Measurements from ENCODE around the gene CHIT1. TPM values are rescaled to one million over a fixed set of nuclear protein-coding genes. Genes with fewer than 3 reads are reported as not detected.

CHIT1 gene
- under 1 TPM; 0.41 to 0.78 TPM for total RNA-seq
- polyA plus RNA-seq, result not detected

- H3K4me3 ChIP-seq (ENCODE audit: low read length in 2 of 2), result no peak within 1 kb of the TSS
- no peaks in the 10 kb centered on the region for H3K36me3 ChIP-seq (ENCODE audit: insufficient read depth, low read length)
- no peaks in the 10 kb centered on the region for H3K4me1 Mint-ChIP-seq
- H3K27me3 ChIP-seq (ENCODE audit: insufficient read depth, low read length), result no peaks in the 10 kb centered on the region
- intact Hi-C loops (cut with micrococcal nuclease), result no loop called here
- no peaks in the 10 kb centered on the region for H3K36me3 Mint-ChIP-seq
- no peak within 1 kb of the TSS for H3K27ac ChIP-seq (ENCODE audit: low read depth, low read length)
- DNase-seq, result no peak
- POLR2A ChIA-PET (ENCODE audit: partially characterized antibody), result no interaction called here
- H3K4me3 Mint-ChIP-seq, result no peak within 1 kb of the TSS
- peaks cover 15 to 36% of the 10 kb centered on the region in 2 donors for H3K27me3 Mint-ChIP-seq
- CTCF ChIA-PET (ENCODE audit: partially characterized antibody), result no interaction called here
- H3K9me3 ChIP-seq (ENCODE audit: control insufficient read depth in 1 of 2, low read length in 2 of 2), result no peaks in the 10 kb centered on the region
- H3K27ac Mint-ChIP-seq, result no peak within 1 kb of the TSS
- peaks cover 5 to 19% (median 12%) of the 10 kb centered on the region in 8 donors for H3K9me3 Mint-ChIP-seq
- no peaks in the 10 kb centered on the region for H3K4me1 ChIP-seq (ENCODE audit: insufficient read depth, low read length)
These were observed at the start of gene CHIT1 for GRCh38 chr1:203229471-203230135. Gene CHIT1 (minus strand): TSS chr1:203229673. CDS start chr1:203229636, 37 bp downstream.

- H3K9me3 ChIP-seq (ENCODE audit: control insufficient read depth in 1 of 2, low read length in 2 of 2), result no peaks in the 10 kb centered on the region
- H3K4me1 ChIP-seq (ENCODE audit: insufficient read depth, low read length), result peaks cover 30% of the 10 kb centered on the region
- H3K27ac Mint-ChIP-seq, result peak overlapping the region in 6 of 7 donors; percentile 9 to 96 (median 86)
- CTCF ChIA-PET (ENCODE audit: partially characterized antibody), result interaction anchor here (1.3 to 17.8 kb wide), 6 partner anchors 8 to 67 kb away, joined by 5 to 921 read pairs (median 75); partner anchors contain the start of genes BTG2 and FMOD
- no peak for DNase-seq
- no peaks in the 10 kb centered on the region for H3K9me3 Mint-ChIP-seq
- H3K27me3 ChIP-seq (ENCODE audit: insufficient read depth, low read length), result no peaks in the 10 kb centered on the region
- H3K36me3 Mint-ChIP-seq, result no peaks in the 10 kb centered on the region
- H3K36me3 ChIP-seq (ENCODE audit: insufficient read depth, low read length), result no peaks in the 10 kb centered on the region
- H3K4me3 Mint-ChIP-seq, result peak overlapping the region in 5 of 8 donors; percentile 6 to 60 (median 11)
- no peak overlapping the region for H3K4me3 ChIP-seq (ENCODE audit: low read length in 2 of 2)
- peaks cover 25 to 51% (median 39%) of the 10 kb centered on the region in 4 donors for H3K4me1 Mint-ChIP-seq
- intact Hi-C loops (cut with micrococcal nuclease), result no loop called here
- POLR2A ChIA-PET (ENCODE audit: partially characterized antibody), result interaction anchor here (2.7 to 23.9 kb wide), 5 partner anchors 10 to 59 kb away, joined by 8 to 877 read pairs (median 216); partner anchors contain the start of gene BTG2
- H3K27ac ChIP-seq (ENCODE audit: low read depth, low read length), result peak overlapping the region; percentile 11
- no peaks in the 10 kb centered on the region for H3K27me3 Mint-ChIP-seq
These were observed 49.5 kb upstream of the CHIT1 start for GRCh38 chr1:203278885-203279406.

GRCh38 chr1:203278082-203278884 lies 48.8 kb upstream of the CHIT1 start:
- H3K27ac ChIP-seq (ENCODE audit: low read depth, low read length), result peak overlapping the region; percentile 11
- H3K9me3 Mint-ChIP-seq, result no peaks in the 10 kb centered on the region
- peak overlapping the region; percentile 4 to 78 (median 42) for H3K4me3 Mint-ChIP-seq
- no peaks in the 10 kb centered on the region for H3K36me3 Mint-ChIP-seq
- peaks cover 37% of the 10 kb centered on the region for H3K4me1 ChIP-seq (ENCODE audit: insufficient read depth, low read length)
- no peaks in the 10 kb centered on the region for H3K9me3 ChIP-seq (ENCODE audit: control insufficient read depth in 1 of 2, low read length in 2 of 2)
- H3K27me3 ChIP-seq (ENCODE audit: insufficient read depth, low read length), result no peaks in the 10 kb centered on the region
- ChIA-PET CTCF (ENCODE audit: partially characterized antibody) (interaction anchor here (1.3 to 17.8 kb wide), 8 partner anchors 9 to 208 kb away, joined by 3 to 921 read pairs (median 56); partner anchors contain the start of genes BTG2 and FMOD), POLR2A (ENCODE audit: partially characterized antibody) (interaction anchor here (0.8 to 23.9 kb wide), 10 partner anchors 9 to 487 kb away, joined by 3 to 877 read pairs (median 8); partner anchors contain the start of genes ATP2B4, BTG2 and LAX1)
- peak overlapping the region; percentile 60 to 96 (median 87) for H3K27ac Mint-ChIP-seq
- H3K4me1 Mint-ChIP-seq, result peaks cover 25 to 58% (median 43%) of the 10 kb centered on the region in 4 donors
- H3K36me3 ChIP-seq (ENCODE audit: insufficient read depth, low read length), result no peaks in the 10 kb centered on the region
- H3K4me3 ChIP-seq (ENCODE audit: low read length in 2 of 2), result no peak overlapping the region
- H3K27me3 Mint-ChIP-seq, result no peaks in the 10 kb centered on the region
- DNase-seq, result peak in 4 of 5 donors; percentile 27 to 57 (median 36)
- intact Hi-C loops (cut with micrococcal nuclease), result no loop called here

- H3K27ac Mint-ChIP-seq, result peak overlapping the region; percentile 60 to 96 (median 87)
- no peaks in the 10 kb centered on the region for H3K9me3 ChIP-seq (ENCODE audit: control insufficient read depth in 1 of 2, low read length in 2 of 2)
- no peaks in the 10 kb centered on the region for H3K27me3 ChIP-seq (ENCODE audit: insufficient read depth, low read length)
- peaks cover 48% of the 10 kb centered on the region for H3K4me1 ChIP-seq (ENCODE audit: insufficient read depth, low read length)
- H3K36me3 ChIP-seq (ENCODE audit: insufficient read depth, low read length), result no peaks in the 10 kb centered on the region
- intact Hi-C loops (cut with micrococcal nuclease), result no loop called here
- peak overlapping the region in 1 of 2 donors; percentile 20 for H3K4me3 ChIP-seq (ENCODE audit: low read length in 2 of 2)
- H3K27ac ChIP-seq (ENCODE audit: low read depth, low read length), result peak overlapping the region; percentile 11
- peak overlapping the region in 6 of 8 donors; percentile 4 to 78 (median 71) for H3K4me3 Mint-ChIP-seq
- ChIA-PET CTCF (ENCODE audit: partially characterized antibody) (interaction anchor here (1.0 to 17.8 kb wide), 8 partner anchors 8 to 237 kb away, joined by 3 to 921 read pairs (median 56); partner anchors contain the start of genes BTG2 and FMOD), POLR2A (ENCODE audit: partially characterized antibody) (interaction anchor here (0.8 to 23.9 kb wide), 10 partner anchors 8 to 488 kb away, joined by 3 to 877 read pairs (median 8); partner anchors contain the start of genes ATP2B4, BTG2 and LAX1)
- H3K4me1 Mint-ChIP-seq, result peaks cover 27 to 63% (median 45%) of the 10 kb centered on the region in 4 donors
- H3K9me3 Mint-ChIP-seq, result no peaks in the 10 kb centered on the region
- no peaks in the 10 kb centered on the region for H3K36me3 Mint-ChIP-seq
- H3K27me3 Mint-ChIP-seq, result no peaks in the 10 kb centered on the region
- no peak for DNase-seq
These were observed 47.6 kb upstream of the CHIT1 start for GRCh38 chr1:203276916-203277545.

GRCh38 chr1:203276408-203276807 lies 46.9 kb upstream of the CHIT1 start:
- H3K27ac Mint-ChIP-seq, result peak overlapping the region in 4 of 7 donors; percentile 60 to 91 (median 84)
- H3K9me3 Mint-ChIP-seq, result no peaks in the 10 kb centered on the region
- DNase-seq, result no peak
- ChIA-PET CTCF (ENCODE audit: partially characterized antibody) (interaction anchor here (1.0 to 17.8 kb wide), 7 partner anchors 8 to 236 kb away, joined by 4 to 921 read pairs (median 58); partner anchors contain the start of genes BTG2 and FMOD), POLR2A (ENCODE audit: partially characterized antibody) (interaction anchor here (1.9 to 23.9 kb wide), 5 partner anchors 9 to 62 kb away, joined by 8 to 877 read pairs (median 216); partner anchors contain the start of gene BTG2)
- Histone ChIP-seq H3K4me3 (ENCODE audit: low read length in 2 of 2) (no peak overlapping the region), H3K27me3 (ENCODE audit: insufficient read depth, low read length) (no peaks in the 10 kb centered on the region), H3K27ac (ENCODE audit: low read depth, low read length) (peak overlapping the region; percentile 11), H3K4me1 (ENCODE audit: insufficient read depth, low read length) (peaks cover 48% of the 10 kb centered on the region), H3K36me3 (ENCODE audit: insufficient read depth, low read length) (no peaks in the 10 kb centered on the region), H3K9me3 (ENCODE audit: control insufficient read depth in 1 of 2, low read length in 2 of 2) (no peaks in the 10 kb centered on the region)
- H3K36me3 Mint-ChIP-seq, result no peaks in the 10 kb centered on the region
- no peaks in the 10 kb centered on the region for H3K27me3 Mint-ChIP-seq
- intact Hi-C loops (cut with micrococcal nuclease), result no loop called here
- peaks cover 27 to 66% (median 50%) of the 10 kb centered on the region in 4 donors for H3K4me1 Mint-ChIP-seq
- H3K4me3 Mint-ChIP-seq, result no peak overlapping the region

GRCh38 chr1:203275656-203276272 lies 46.3 kb upstream of the CHIT1 start:
- Histone ChIP-seq H3K27me3 (ENCODE audit: insufficient read depth, low read length) (no peaks in the 10 kb centered on the region), H3K36me3 (ENCODE audit: insufficient read depth, low read length) (no peaks in the 10 kb centered on the region), H3K4me1 (ENCODE audit: insufficient read depth, low read length) (peaks cover 55% of the 10 kb centered on the region), H3K9me3 (ENCODE audit: control insufficient read depth in 1 of 2, low read length in 2 of 2) (no peaks in the 10 kb centered on the region), H3K27ac (ENCODE audit: low read depth, low read length) (no peak overlapping the region), H3K4me3 (ENCODE audit: low read length in 2 of 2) (no peak overlapping the region)
- Mint-ChIP-seq H3K4me3 (no peak overlapping the region), H3K4me1 (peaks cover 30 to 72% (median 56%) of the 10 kb centered on the region in 4 donors), H3K9me3 (no peaks in the 10 kb centered on the region), H3K27ac (peak overlapping the region in 4 of 7 donors; percentile 62 to 87 (median 75)), H3K36me3 (no peaks in the 10 kb centered on the region), H3K27me3 (no peaks in the 10 kb centered on the region)
- intact Hi-C loops (cut with micrococcal nuclease), result no loop called here
- ChIA-PET POLR2A (ENCODE audit: partially characterized antibody) (interaction anchor here (9.2 to 23.9 kb wide), 5 partner anchors 14 to 62 kb away, joined by 145 to 877 read pairs (median 261); partner anchors contain the start of gene BTG2), CTCF (ENCODE audit: partially characterized antibody) (interaction anchor here (5.4 to 17.8 kb wide), 5 partner anchors 7 to 70 kb away, joined by 54 to 921 read pairs (median 92); partner anchors contain the start of genes BTG2 and FMOD)
- no peak for DNase-seq
